Fibroblast of lung (primary cell): Measurements from ENCODE around the gene CAMK2G. TPM values are rescaled to one million over a fixed set of nuclear protein-coding genes. Genes with fewer than 3 reads are reported as not detected.
A peak's percentile ranks its signal among the peaks of the same experiment; 100 is the strongest.

Experiments
- DNase-seq, 2 donors: peaks; one replicate each; pipeline versions ENCODE4 v3.0.0 to v3.0.0-alpha.2; 2010; ENCODE audit warnings: low read depth in 2 of 2
- H2AFZ ChIP-seq: 2 replicates; pipeline ENCODE4 v1.5.1; 2012; ENCODE audit warnings: low read length, control low read depth, inconsistent platforms
- H3K27ac ChIP-seq: 2 replicates; pipeline ENCODE4 v1.5.1; 2011; ENCODE audit warnings: low read length, control low read depth; ENCODE audit not compliant: insufficient read depth
- H3K27me3 ChIP-seq: 2 replicates; pipeline ENCODE4 v1.5.1; 2011; ENCODE audit warnings: mild to moderate bottlenecking, low read length; ENCODE audit not compliant: control insufficient read depth, insufficient read depth
- H3K36me3 ChIP-seq: 2 replicates; pipeline ENCODE4 v1.5.1; 2011; ENCODE audit warnings: low read length; ENCODE audit not compliant: control insufficient read depth, insufficient read depth
- H3K4me1 ChIP-seq: 2 replicates; pipeline ENCODE4 v1.5.1; 2011; ENCODE audit warnings: low read length; ENCODE audit not compliant: control insufficient read depth, insufficient read depth; ENCODE audit errors: extremely low read depth
- H3K4me2 ChIP-seq: 2 replicates; pipeline ENCODE4 v1.5.1; 2011; ENCODE audit warnings: low read length, control low read depth; ENCODE audit not compliant: insufficient read depth; ENCODE audit errors: extremely low read depth
- H3K4me3 ChIP-seq, 4 experiments: fragments of 200-600 bp in 1 of 4; sonication (generic) in 1 of 4; replicated peaks in 1 of 4; 2 replicates each; pipeline ENCODE4 v1.5.1; 2011 to 2016; ENCODE audit warnings: low read length in 4 of 4, low read depth in 3 of 4, mild to moderate bottlenecking in 3 of 4, control low read depth in 2 of 4, inconsistent platforms in 1 of 4, mixed read lengths in 1 of 4; ENCODE audit not compliant: insufficient read depth in 1 of 4; ENCODE audit errors: control extremely low read depth in 1 of 4
- H3K79me2 ChIP-seq: 2 replicates; pipeline ENCODE4 v1.5.1; 2012; ENCODE audit warnings: mild to moderate bottlenecking, low read length, inconsistent platforms; ENCODE audit not compliant: control insufficient read depth, insufficient read depth
- H3K9ac ChIP-seq: 2 replicates; pipeline ENCODE4 v1.5.1; 2011; ENCODE audit warnings: mild to moderate bottlenecking, low read length, control low read depth; ENCODE audit not compliant: insufficient read depth
- H3K9me3 ChIP-seq: 2 replicates; pipeline ENCODE4 v1.5.1; 2012; ENCODE audit warnings: low read depth, low read length; ENCODE audit not compliant: control insufficient read depth, insufficient read depth
- H4K20me1 ChIP-seq: 2 replicates; pipeline ENCODE4 v1.5.1; 2011; ENCODE audit warnings: low read length; ENCODE audit not compliant: control insufficient read depth, insufficient read depth; ENCODE audit errors: extremely low read depth
- EZH2 ChIP-seq: IDR thresholded peaks from 2 replicates; pipeline ENCODE4 v1.5.1; 2012; ENCODE audit warnings: low read length, control low read depth, mild to moderate bottlenecking; ENCODE audit errors: missing control alignments
- polyA plus RNA-seq, 2 donors: library from polyadenylated mRNA; depleted of rRNA in 1 of 2; stranded (reverse) in 1 of 2; unstranded in 1 of 2; fragments of >200 nt; gene quantifications; 2 replicates each; pipeline ENCODE4 v1.2.1, GENCODE V29; 2011 to 2012; ENCODE audit warnings: missing spikeins in 1 of 2
- total RNA-seq: library from RNA; depleted of rRNA; stranded (reverse); fragments of >200 nt; gene quantifications from 2 replicates; pipeline ENCODE4 v1.2.1, GENCODE V29; 2014
- TF ChIP-seq, protein P1 (sequence below), 2 donors: IDR thresholded peaks in 1 of 2; conservative IDR thresholded peaks in 1 of 2; 1 replicate in 1 of 2; 2 replicates in 1 of 2; pipeline ENCODE4 v1.5.1; 2011 to 2012; ENCODE audit warnings: low read length in 2 of 2, control low read depth in 1 of 2, inconsistent platforms in 1 of 2, low read depth in 1 of 2, mild to moderate bottlenecking in 1 of 2

Gene CAMK2G
- total and polyA plus RNA-seq, 2 donors (not counting 1 experiment from before 2014, with no cell fraction given) = 25.9 to 32.2 TPM

DNA sequence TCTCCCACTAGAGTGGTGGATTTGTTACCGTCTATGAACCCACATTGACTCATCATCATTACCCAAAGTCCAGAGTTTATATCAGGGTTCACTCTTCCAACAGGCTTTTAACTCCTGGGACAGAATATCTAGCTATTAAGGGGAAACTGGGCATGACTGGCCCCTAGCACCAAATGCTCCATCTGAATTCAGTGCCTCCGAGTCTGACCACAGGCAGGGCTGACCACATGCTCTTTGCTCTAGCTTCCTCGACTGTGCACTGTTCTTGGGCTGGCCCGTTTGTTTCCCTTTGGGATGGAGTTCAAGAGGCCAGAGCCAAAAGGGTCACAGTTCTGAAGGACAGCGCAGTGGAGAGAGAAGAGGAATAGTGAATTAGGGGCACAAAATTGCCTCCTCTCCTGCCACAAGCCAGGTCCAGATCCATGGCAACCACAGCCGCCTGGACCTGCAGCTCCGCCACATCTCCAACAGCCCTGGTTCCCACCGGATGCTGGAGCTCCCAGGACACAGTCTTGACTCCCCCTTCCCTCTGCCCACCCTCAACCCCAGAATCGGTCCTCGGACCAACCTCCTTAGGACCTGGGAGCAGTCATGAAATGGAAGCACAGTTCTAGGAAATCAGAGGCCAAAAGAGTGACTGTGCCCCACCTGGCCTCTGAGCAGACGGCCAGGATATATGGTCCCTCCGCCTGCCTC, 16.2 kb downstream of the CAMK2G start:
- Histone ChIP-seq H3K9me3 (no peaks in the 10 kb centered on the region), H2AFZ (no peak overlapping the region), H3K36me3 (peaks cover 11% of the 10 kb centered on the region), H4K20me1 (no peaks in the 10 kb centered on the region), H3K27ac (no peak overlapping the region), H3K79me2 (no peaks in the 10 kb centered on the region), H3K4me1 (peaks cover 6% of the 10 kb centered on the region), H3K27me3 (no peaks in the 10 kb centered on the region), H3K4me2 (no peak overlapping the region), H3K4me3 (no peak overlapping the region), H3K9ac (no peak overlapping the region)
- DNase-seq = peak in 1 of 2 donors; percentile 28
- TF ChIP-seq EZH2 = no peak
- TF ChIP-seq, protein P1, sequence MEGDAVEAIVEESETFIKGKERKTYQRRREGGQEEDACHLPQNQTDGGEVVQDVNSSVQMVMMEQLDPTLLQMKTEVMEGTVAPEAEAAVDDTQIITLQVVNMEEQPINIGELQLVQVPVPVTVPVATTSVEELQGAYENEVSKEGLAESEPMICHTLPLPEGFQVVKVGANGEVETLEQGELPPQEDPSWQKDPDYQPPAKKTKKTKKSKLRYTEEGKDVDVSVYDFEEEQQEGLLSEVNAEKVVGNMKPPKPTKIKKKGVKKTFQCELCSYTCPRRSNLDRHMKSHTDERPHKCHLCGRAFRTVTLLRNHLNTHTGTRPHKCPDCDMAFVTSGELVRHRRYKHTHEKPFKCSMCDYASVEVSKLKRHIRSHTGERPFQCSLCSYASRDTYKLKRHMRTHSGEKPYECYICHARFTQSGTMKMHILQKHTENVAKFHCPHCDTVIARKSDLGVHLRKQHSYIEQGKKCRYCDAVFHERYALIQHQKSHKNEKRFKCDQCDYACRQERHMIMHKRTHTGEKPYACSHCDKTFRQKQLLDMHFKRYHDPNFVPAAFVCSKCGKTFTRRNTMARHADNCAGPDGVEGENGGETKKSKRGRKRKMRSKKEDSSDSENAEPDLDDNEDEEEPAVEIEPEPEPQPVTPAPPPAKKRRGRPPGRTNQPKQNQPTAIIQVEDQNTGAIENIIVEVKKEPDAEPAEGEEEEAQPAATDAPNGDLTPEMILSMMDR (conservative IDR thresholded peaks at IDR 0.05 in 1 of 2, IDR thresholded peaks at IDR 0.05 in 1 of 2; ENCODE audit: low read depth in 1 of 2, low read length in 2 of 2) = no peak

DNA sequence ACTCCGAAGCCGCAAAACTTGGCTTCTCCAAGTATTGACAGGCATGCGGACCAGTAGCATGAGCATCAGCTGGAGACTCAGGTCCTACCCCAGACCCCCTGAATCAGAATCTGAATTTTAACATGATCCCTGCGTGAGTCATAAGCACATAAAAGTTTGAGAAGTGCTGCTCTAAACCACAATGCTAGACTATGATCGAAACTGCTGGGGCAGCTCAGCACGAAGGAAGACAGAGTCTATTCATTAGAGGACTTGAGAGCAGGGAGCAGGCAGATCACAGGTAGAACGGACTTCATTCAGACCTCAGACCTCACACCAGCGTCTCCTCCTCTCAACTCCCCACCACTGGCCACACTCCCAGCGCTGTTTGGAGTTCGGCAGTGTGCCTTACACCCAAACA, 16.9 kb downstream of the CAMK2G start:
- Histone ChIP-seq H3K4me3 (no peak overlapping the region), H3K4me1 (peaks cover 6% of the 10 kb centered on the region), H3K27me3 (no peaks in the 10 kb centered on the region), H3K36me3 (peaks cover 10% of the 10 kb centered on the region), H3K9ac (no peak overlapping the region), H3K9me3 (no peaks in the 10 kb centered on the region), H3K27ac (no peak overlapping the region), H4K20me1 (no peaks in the 10 kb centered on the region), H3K79me2 (no peaks in the 10 kb centered on the region), H3K4me2 (no peak overlapping the region), H2AFZ (no peak overlapping the region)
- no peak for TF ChIP-seq EZH2
- TF ChIP-seq, protein P1 (conservative IDR thresholded peaks at IDR 0.05 in 1 of 2, IDR thresholded peaks at IDR 0.05 in 1 of 2; ENCODE audit: low read depth in 1 of 2, low read length in 2 of 2) = no peak
- peak in 1 of 2 donors; percentile 80 for DNase-seq

DNA sequence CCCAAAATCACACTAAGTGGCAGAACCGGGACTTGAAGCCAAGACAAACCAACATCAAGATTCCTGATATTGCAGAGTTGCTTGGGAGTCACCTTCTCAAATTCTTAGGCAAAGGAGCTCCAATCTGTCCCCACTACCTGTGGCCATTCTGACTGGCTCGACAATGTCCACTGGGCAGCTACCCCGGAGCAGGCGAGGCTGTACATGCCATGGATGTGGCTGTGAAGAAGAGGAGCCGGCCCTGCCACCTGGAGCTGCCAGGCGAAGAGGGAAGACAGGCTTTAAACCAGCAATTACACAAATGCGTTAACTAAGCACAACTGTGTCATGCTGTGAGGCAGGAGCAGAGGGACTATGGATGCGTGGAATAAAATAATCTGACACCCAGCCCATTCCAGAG, 18.1 kb downstream of the CAMK2G start:
- Histone ChIP-seq H3K27me3 (no peaks in the 10 kb centered on the region), H4K20me1 (no peaks in the 10 kb centered on the region), H3K4me2 (no peak overlapping the region), H3K27ac (no peak overlapping the region), H3K36me3 (peaks cover 13% of the 10 kb centered on the region), H3K9me3 (no peaks in the 10 kb centered on the region), H2AFZ (no peak overlapping the region), H3K4me1 (peaks cover 7% of the 10 kb centered on the region), H3K9ac (no peak overlapping the region), H3K4me3 (no peak overlapping the region), H3K79me2 (no peaks in the 10 kb centered on the region)
- no peak for TF ChIP-seq EZH2
- TF ChIP-seq, protein P1 (conservative IDR thresholded peaks at IDR 0.05 in 1 of 2, IDR thresholded peaks at IDR 0.05 in 1 of 2; ENCODE audit: low read depth in 1 of 2, low read length in 2 of 2) = no peak
- no peak for DNase-seq
